Endothelial cell of umbilical vein (primary cell): ENCODE data around the gene MYH14. TPM values are rescaled to one million over a fixed set of nuclear protein-coding genes. Genes with fewer than 3 reads are reported as not detected.

Experiments
- BruUV-seq: library from RNA; stranded (reverse); fragments of 400-500 nt; replicated peaks from 2 replicates; lab custom pipeline; 2021; lab: Mats Ljungman, UMichigan
- CTCF ChIA-PET: fragments of 300-600, 350-600 bp; sonication (Branson Sonifier 250); formaldehyde crosslinking; loops from one replicate; lab custom pipeline; 2021; ENCODE audit warnings: antibody characterized with exemption, inconsistent platforms; lab: Charles Lee
- POLR2A ChIA-PET: fragments of 300-600, 350-600 bp; sonication (Branson Sonifier 250); formaldehyde crosslinking; loops from one replicate; lab custom pipeline; 2021; ENCODE audit warnings: antibody characterized with exemption, inconsistent platforms; lab: Charles Lee
- DNase-seq: peaks from one replicate; pipeline ENCODE4 v3.0.0-alpha.2; 2011; ENCODE audit warnings: low read depth, low spot score
- FAIRE-seq: peaks from 2 replicates; lab custom pipeline; 2011; peaks lifted over from hg19 to GRCh38; lab: Jason Lieb, UNC
- H2AFZ ChIP-seq: 2 replicates; pipeline ENCODE4 v1.6.0; 2012; ENCODE audit warnings: low read depth, low read length, control low read depth, inconsistent platforms
- H3K27ac ChIP-seq: 2 replicates; pipeline ENCODE4 v1.5.1; 2011; ENCODE audit warnings: low read depth, mild to moderate bottlenecking, control low read depth, low read length, moderate library complexity; ENCODE audit not compliant: insufficient read depth
- H3K27me3 ChIP-seq, 2 experiments: 2 replicates each; pipeline versions ENCODE4 v1.6.0 to v1.6.1; 2011; ENCODE audit warnings: low read length in 2 of 2, mixed read lengths in 1 of 2; ENCODE audit not compliant: control insufficient read depth in 2 of 2, insufficient read depth in 2 of 2
- H3K36me3 ChIP-seq, 2 experiments: 2 replicates in 1 of 2; 3 replicates in 1 of 2; pipeline ENCODE4 v1.5.1; 2011; ENCODE audit warnings: low read length in 2 of 2, mild to moderate bottlenecking in 1 of 2, moderate library complexity in 1 of 2; ENCODE audit not compliant: control insufficient read depth in 2 of 2, insufficient read depth in 2 of 2; ENCODE audit errors: extremely low read depth in 1 of 2
- H3K4me1 ChIP-seq: 3 replicates; pipeline ENCODE4 v1.5.1; 2011; ENCODE audit warnings: mild to moderate bottlenecking, low read length; ENCODE audit not compliant: control insufficient read depth, insufficient read depth; ENCODE audit errors: extremely low read depth
- H3K4me2 ChIP-seq: 2 replicates; pipeline ENCODE4 v1.6.1; 2011; ENCODE audit warnings: low read length, control low read depth, mixed read lengths; ENCODE audit not compliant: insufficient read depth
- H3K4me3 ChIP-seq, 3 experiments: fragments of 200-600 bp in 1 of 3; sonication (generic), shearing (Covaris generic) in 1 of 3; replicated peaks in 1 of 3; 2 replicates each; pipeline ENCODE4 v1.5.1; 2011 to 2016; ENCODE audit warnings: control low read depth in 3 of 3, low read length in 3 of 3, mild to moderate bottlenecking in 2 of 3, inconsistent platforms in 1 of 3, low read depth in 1 of 3, moderate library complexity in 1 of 3; ENCODE audit not compliant: insufficient read depth in 1 of 3
- H3K79me2 ChIP-seq: 2 replicates; pipeline ENCODE4 v1.6.0; 2012; ENCODE audit warnings: low read length, inconsistent platforms; ENCODE audit not compliant: control insufficient read depth, insufficient read depth
- H3K9ac ChIP-seq: replicated peaks from 2 replicates; pipeline ENCODE3; 2011; ENCODE audit warnings: low read length, control low read depth; ENCODE audit not compliant: insufficient read depth; ENCODE audit errors: extremely low read depth
- H3K9me1 ChIP-seq: replicated peaks from 3 replicates; pipeline ENCODE4 v1.6.0; 2011; ENCODE audit warnings: mild to moderate bottlenecking, low read length; ENCODE audit not compliant: control insufficient read depth, insufficient read depth; ENCODE audit errors: extremely low read depth
- H3K9me3 ChIP-seq: replicated peaks from 2 replicates; pipeline ENCODE4 v1.5.1; 2012; ENCODE audit warnings: low read length, inconsistent platforms; ENCODE audit not compliant: control insufficient read depth, insufficient read depth
- H4K20me1 ChIP-seq: replicated peaks from 2 replicates; pipeline ENCODE3; 2011; ENCODE audit warnings: mild to moderate bottlenecking, low read length; ENCODE audit not compliant: control insufficient read depth, insufficient read depth; ENCODE audit errors: extremely low read depth
- EZH2 ChIP-seq: IDR thresholded peaks from 2 replicates; pipeline ENCODE4 v1.6.1; 2012; ENCODE audit warnings: borderline replicate concordance, low read depth, mild to moderate bottlenecking, moderate library complexity, low read length, inconsistent platforms; ENCODE audit not compliant: severe bottlenecking
- FOS ChIP-seq: IDR thresholded peaks from 2 replicates; pipeline ENCODE4 v1.6.1; 2011; ENCODE audit warnings: mild to moderate bottlenecking, low read length, moderate library complexity, borderline replicate concordance; ENCODE audit not compliant: insufficient read depth
- GATA2 ChIP-seq: IDR thresholded peaks from 2 replicates; pipeline ENCODE4 v1.7.0; 2011; ENCODE audit warnings: low read depth, mild to moderate bottlenecking, moderate library complexity, mixed read lengths, low read length; ENCODE audit not compliant: insufficient read length, insufficient read depth
- JUN ChIP-seq: IDR thresholded peaks from 2 replicates; pipeline ENCODE4 v1.6.1; 2011; ENCODE audit warnings: borderline replicate concordance, low read depth; ENCODE audit not compliant: insufficient read length, insufficient read depth
- MAX ChIP-seq: IDR thresholded peaks from 2 replicates; pipeline ENCODE4 v1.6.1; 2011; ENCODE audit not compliant: insufficient read depth, insufficient read length
- MYC ChIP-seq: IDR thresholded peaks from one replicate; pipeline ENCODE4 v1.6.1; 2011; ENCODE audit warnings: mild to moderate bottlenecking, low read depth, low read length
- POLR2A ChIP-seq: IDR thresholded peaks from 2 replicates; pipeline ENCODE4 v1.6.1; 2012; ENCODE audit warnings: low read depth, mild to moderate bottlenecking, control low read depth, low read length
- POLR2AphosphoS5 ChIP-seq: IDR thresholded peaks from 2 replicates; pipeline ENCODE4 v1.6.1; 2012; ENCODE audit warnings: low read depth, mild to moderate bottlenecking, control low read depth, low read length, moderate library complexity; ENCODE audit not compliant: insufficient read depth
- dilution Hi-C: fragments of 300-500 bp; cut with MboI; formaldehyde crosslinking; loops from one replicate; pipeline ENCODE4 v1.15.0; 2019; ENCODE audit warnings: low sequenced_read_pairs; ENCODE audit not compliant: extremely low pct_ligation_motif_present
- intact Hi-C: fragments of 100-400 bp; cut with micrococcal nuclease; formaldehyde crosslinking; loops from one replicate; pipeline ENCODE4 v1.10.0; 2022
- polyA plus RNA-seq, 4 experiments: library from polyadenylated mRNA; depleted of rRNA in 3 of 4; stranded (reverse) in 3 of 4; unstranded in 1 of 4; fragments of >200 nt; gene quantifications; 2 replicates each; pipeline versions ENCODE4 v1.2.1 to v1.2.3, GENCODE V29; 2011 to 2012; ENCODE audit warnings: missing spikeins in 1 of 4
- total RNA-seq: library from RNA; stranded (reverse); gene quantifications from 2 replicates; pipeline ENCODE4 v1.2.3, GENCODE V29; 2021
- TF ChIP-seq, protein P1 (sequence below), 2 donors: IDR thresholded peaks; 1 replicate in 1 of 2; 2 replicates in 1 of 2; pipeline ENCODE4 v1.5.1; 2011; ENCODE audit warnings: low read length in 2 of 2, mild to moderate bottlenecking in 2 of 2, moderate library complexity in 2 of 2, control low read depth in 1 of 2, inconsistent platforms in 1 of 2, low read depth in 1 of 2; ENCODE audit not compliant: insufficient read depth in 1 of 2; ENCODE audit errors: extremely low read depth in 1 of 2

The MYH14 gene
- total and polyA plus RNA-seq, 2 donors (not counting 3 experiments of a cell fraction or from before 2014, with no cell fraction given) = 0.13 TPM; not detected in 1

DNA sequence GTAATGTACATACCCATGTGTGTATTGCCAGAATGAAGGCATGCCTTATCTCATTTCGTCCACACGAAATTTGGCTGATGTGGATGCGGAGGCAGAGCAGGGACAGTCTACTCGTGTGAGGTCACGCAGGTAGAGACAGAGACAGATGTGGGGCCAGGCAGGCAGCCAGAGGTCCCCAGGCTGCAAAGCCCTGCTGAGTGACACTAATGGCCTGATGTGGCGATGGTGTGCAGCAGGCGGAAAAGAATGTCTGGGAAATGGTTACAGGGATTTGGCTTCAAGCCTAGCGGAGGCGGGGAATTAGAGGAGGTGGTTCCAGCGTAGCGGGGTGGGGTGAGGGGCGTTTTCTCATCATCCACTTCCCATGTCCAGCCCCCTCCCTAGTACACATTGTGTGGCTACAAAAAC lies 36.1 kb upstream of the MYH14 start:
- BruUV-seq = no TSS peak
- DNase-seq = no peak
- Histone ChIP-seq H3K27me3 (no peaks in the 10 kb centered on the region), H3K9ac (no peak overlapping the region), H3K9me3 (no peaks in the 10 kb centered on the region), H3K4me1 (no peaks in the 10 kb centered on the region), H2AFZ (no peak overlapping the region), H4K20me1 (no peaks in the 10 kb centered on the region), H3K4me2 (no peak overlapping the region), H3K27ac (no peak overlapping the region), H3K36me3 (no peaks in the 10 kb centered on the region), H3K4me3 (no peak overlapping the region), H3K9me1 (no peaks in the 10 kb centered on the region), H3K79me2 (no peaks in the 10 kb centered on the region)
- TF ChIP-seq GATA2 = no peak
- no peak for TF ChIP-seq JUN
- TF ChIP-seq MYC = no peak
- TF ChIP-seq, protein P1, sequence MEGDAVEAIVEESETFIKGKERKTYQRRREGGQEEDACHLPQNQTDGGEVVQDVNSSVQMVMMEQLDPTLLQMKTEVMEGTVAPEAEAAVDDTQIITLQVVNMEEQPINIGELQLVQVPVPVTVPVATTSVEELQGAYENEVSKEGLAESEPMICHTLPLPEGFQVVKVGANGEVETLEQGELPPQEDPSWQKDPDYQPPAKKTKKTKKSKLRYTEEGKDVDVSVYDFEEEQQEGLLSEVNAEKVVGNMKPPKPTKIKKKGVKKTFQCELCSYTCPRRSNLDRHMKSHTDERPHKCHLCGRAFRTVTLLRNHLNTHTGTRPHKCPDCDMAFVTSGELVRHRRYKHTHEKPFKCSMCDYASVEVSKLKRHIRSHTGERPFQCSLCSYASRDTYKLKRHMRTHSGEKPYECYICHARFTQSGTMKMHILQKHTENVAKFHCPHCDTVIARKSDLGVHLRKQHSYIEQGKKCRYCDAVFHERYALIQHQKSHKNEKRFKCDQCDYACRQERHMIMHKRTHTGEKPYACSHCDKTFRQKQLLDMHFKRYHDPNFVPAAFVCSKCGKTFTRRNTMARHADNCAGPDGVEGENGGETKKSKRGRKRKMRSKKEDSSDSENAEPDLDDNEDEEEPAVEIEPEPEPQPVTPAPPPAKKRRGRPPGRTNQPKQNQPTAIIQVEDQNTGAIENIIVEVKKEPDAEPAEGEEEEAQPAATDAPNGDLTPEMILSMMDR (IDR thresholded peaks at IDR 0.05; ENCODE audit: extremely low read depth in 1 of 2, insufficient read depth in 1 of 2, low read depth in 1 of 2, low read length in 2 of 2) = no peak
- TF ChIP-seq POLR2A = no peak
- TF ChIP-seq EZH2 = no peak
- no peak for TF ChIP-seq MAX
- TF ChIP-seq POLR2AphosphoS5 = no peak
- no peak for TF ChIP-seq FOS
- FAIRE-seq = no peak
- ChIA-PET CTCF (interaction anchor here (0.5 kb wide), 1 partner anchor 1542 kb away, joined by 4 read pairs; no protein-coding TSS in a partner anchor), POLR2A (no interaction called here)
- dilution Hi-C loops = no loop called here
- intact Hi-C loops = no loop called here
